Testis (tissue), 3 donors: ENCODE results near the gene MAIP1. TPM values are rescaled to one million over a fixed set of nuclear protein-coding genes. Genes with fewer than 3 reads are reported as not detected.

ENCODE experiments used
- DNase-seq: peaks from one replicate; pipeline ENCODE4 v3.0.0-alpha.2; 2019
- H3K27ac ChIP-seq, 2 donors: fragments of 200-600 bp; sonication (generic); one replicate each; pipeline ENCODE4 v1.5.1; 2019
- H3K27me3 ChIP-seq: fragments of 200-600 bp; sonication (generic); one replicate; pipeline ENCODE4 v1.5.1; 2019
- H3K36me3 ChIP-seq: fragments of 200-600 bp; sonication (generic); one replicate; pipeline ENCODE4 v1.5.1; 2017; ENCODE audit warnings: low read depth; ENCODE audit errors: missing control alignments
- H3K4me1 ChIP-seq: fragments of 200-600 bp; sonication (generic); one replicate; pipeline ENCODE4 v1.5.1; 2019
- H3K4me3 ChIP-seq, 2 donors: fragments of 200-600 bp; sonication (generic); one replicate each; pipeline ENCODE4 v1.5.1; 2017 to 2019
- H3K9me3 ChIP-seq: fragments of 200-600 bp; sonication (generic); one replicate; pipeline ENCODE4 v1.5.1; 2017
- CTCF ChIP-seq, 3 experiments: fragments of 450-650 bp in 2 of 3; fragments of 200-600 bp in 1 of 3; sonication (generic) in 1 of 3; IDR thresholded peaks; one replicate each; pipeline ENCODE4 v1.5.1; 2016 to 2019; ENCODE audit warnings: antibody characterized with exemption in 3 of 3, mild to moderate bottlenecking in 2 of 3, moderate library complexity in 1 of 3
- POLR2A ChIP-seq: fragments of 450-650 bp; IDR thresholded peaks from one replicate; pipeline ENCODE4 v1.6.1; 2017; ENCODE audit warnings: antibody characterized with exemption, mild to moderate bottlenecking, moderate library complexity
- whole genome bisulfite sequencing, 2 donors: methylation state at CpG; one replicate each; pipeline ENCODE4 v1.1.5; 2018; 5-methylcytosine and 5-hydroxymethylcytosine counted together
- intact Hi-C: fragments of 100-400 bp; cut with DNase I; formaldehyde crosslinking; loops from one replicate; pipeline ENCODE4 v1.15.1; 2023; ENCODE audit warnings: low total_unique reads
- polyA plus RNA-seq: library from polyadenylated mRNA; stranded (reverse); fragments of 350-450 nt; fragmentation: Illumina TruSeq; extraction: RNeasy Lipid Tissue Mini Kit (QIAGEN cat#74804); gene quantifications from one replicate; pipeline ENCODE4 v1.2.3, GENCODE V29; 2014; ENCODE audit warnings: low read depth, low replicate concordance; ENCODE audit not compliant: insufficient read depth
- total RNA-seq, 2 donors: library from RNA; depleted of rRNA; stranded (reverse); fragments of >200 nt; gene quantifications; one replicate each; pipeline ENCODE4 v1.2.3, GENCODE V29; 2016

MAIP1 gene
- total and polyA plus RNA-seq, 3 donors from 2014 or later = 13.6 to 18.7 (median 16.6) TPM

GRCh38 chr2:199977984-199978415, 22.6 kb downstream of the MAIP1 start:
- no peak overlapping the region for H3K4me3 ChIP-seq
- DNase-seq = no peak
- intact Hi-C loops = no loop called here

GRCh38 chr2:199979398-199979797, 24.0 kb downstream of the MAIP1 start:
- no peak for DNase-seq
- TF ChIP-seq CTCF (IDR thresholded peaks at IDR 0.05) (no peak), POLR2A (no peak)
- Histone ChIP-seq H3K4me1 (no peaks in the 10 kb centered on the region), H3K4me3 (no peak overlapping the region), H3K36me3 (no peaks in the 10 kb centered on the region), H3K27ac (peak overlapping the region in 1 of 2 donors; percentile 13), H3K9me3 (no peaks in the 10 kb centered on the region), H3K27me3 (no peaks in the 10 kb centered on the region)
- intact Hi-C loops = no loop called here
- WGBS, 2 donors = 47 to 53% methylated on average over 5 of the region's 5 CpGs

More at GRCh38 chr2:199977984-199978415, 22.6 kb downstream of the MAIP1 start:
- TF ChIP-seq POLR2A (no peak), CTCF (IDR thresholded peaks at IDR 0.05) (no peak)
- Histone ChIP-seq H3K9me3 (no peaks in the 10 kb centered on the region), H3K36me3 (no peaks in the 10 kb centered on the region), H3K4me1 (no peaks in the 10 kb centered on the region), H3K27ac (no peak overlapping the region), H3K27me3 (no peaks in the 10 kb centered on the region)

- peak; percentile 94 for DNase-seq
- WGBS, 2 donors = 15 to 17% methylated on average over 12 of the region's 12 CpGs
Measured at GRCh38 chr2:199979832-199980628, 24.6 kb downstream of the MAIP1 start.

GRCh38 chr2:199982126-199982843, 26.9 kb downstream of the MAIP1 start:
- intact Hi-C loops = loop anchor here (5.0 kb wide), 1 partner anchor 500 kb away; no protein-coding TSS in a partner anchor

More at GRCh38 chr2:199979832-199980628, 24.6 kb downstream of the MAIP1 start:
- Histone ChIP-seq H3K36me3 (no peaks in the 10 kb centered on the region), H3K27ac (peak overlapping the region in 1 of 2 donors; percentile 13), H3K9me3 (no peaks in the 10 kb centered on the region), H3K27me3 (no peaks in the 10 kb centered on the region), H3K4me1 (no peaks in the 10 kb centered on the region), H3K4me3 (no peak overlapping the region)
- intact Hi-C loops = loop anchor here (5.0 kb wide), 1 partner anchor 502 kb away; no protein-coding TSS in a partner anchor
- TF ChIP-seq POLR2A (no peak), CTCF (IDR thresholded peaks at IDR 0.05) (peak; percentile 91 to 96 (median 92))

More at GRCh38 chr2:199982126-199982843, 26.9 kb downstream of the MAIP1 start:
- no peak for DNase-seq
- no peak overlapping the region for H3K27ac ChIP-seq
- no peak for TF ChIP-seq POLR2A
- TF ChIP-seq CTCF (IDR thresholded peaks at IDR 0.05) = no peak
- WGBS, 2 donors = 83 to 90% methylated on average over 5 of the region's 5 CpGs
- no peaks in the 10 kb centered on the region for H3K36me3 ChIP-seq
- H3K27me3 ChIP-seq = no peaks in the 10 kb centered on the region
- H3K4me3 ChIP-seq = no peak overlapping the region
- H3K4me1 ChIP-seq = no peaks in the 10 kb centered on the region
- no peaks in the 10 kb centered on the region for H3K9me3 ChIP-seq
